HG02852 (cell line): ENCODE measurements around the gene SLC25A5.
A peak's percentile ranks its signal among the peaks of the same experiment; 100 is the strongest.
"Not testable (repeated sequence)": the region's sequence is repeated elsewhere in the genome, so short reads cannot be mapped to it uniquely, and the experiment has no call there.

Source experiments
- ATAC-seq: cut with Tn5 transposase; IDR thresholded peaks from one replicate; pipeline ENCODE4 v1.9.1; 2021; ENCODE audit warnings: mild to moderate bottlenecking, moderate library complexity; ENCODE audit not compliant: unreplicated experiment

Gene SLC25A5

DNA sequence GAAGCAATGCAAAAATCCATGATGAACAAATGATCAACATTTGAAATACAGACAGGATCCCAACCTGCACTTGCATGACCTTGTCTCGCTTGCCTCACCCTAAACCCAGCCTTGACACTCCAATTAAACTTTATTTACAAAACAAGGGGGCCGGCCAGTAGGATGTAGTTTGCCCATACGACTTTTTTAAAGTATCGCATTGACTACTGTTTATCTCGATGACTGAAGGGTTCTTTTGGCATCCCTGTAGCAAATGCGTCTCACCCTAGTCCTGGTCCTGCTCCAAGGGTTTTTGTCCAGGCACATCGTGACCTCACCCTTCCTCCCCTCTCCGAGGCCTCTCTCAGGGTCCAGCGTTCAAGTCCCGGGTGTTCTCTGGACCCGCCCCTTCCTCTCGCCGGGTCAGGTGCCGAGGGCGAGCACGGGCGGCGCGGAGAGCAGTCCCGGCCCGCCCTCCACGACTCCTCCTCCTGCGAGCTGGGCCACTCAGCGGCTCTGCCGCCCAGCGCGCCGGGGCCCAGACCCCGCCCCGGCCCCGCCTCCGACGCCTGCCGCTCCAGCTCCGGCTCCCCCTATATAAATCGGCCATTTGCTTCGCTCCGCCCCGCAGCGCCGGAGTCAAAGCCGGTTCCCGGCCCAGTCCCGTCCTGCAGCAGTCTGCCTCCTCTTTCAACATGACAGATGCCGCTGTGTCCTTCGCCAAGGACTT lies at the start of gene SLC25A5:
Gene SLC25A5 (plus strand): TSS at position 603 of the 709 bp plus-strand sequence. CDS start 72 bp downstream, at position 675.
- ATAC-seq = peak; percentile 84

DNA sequence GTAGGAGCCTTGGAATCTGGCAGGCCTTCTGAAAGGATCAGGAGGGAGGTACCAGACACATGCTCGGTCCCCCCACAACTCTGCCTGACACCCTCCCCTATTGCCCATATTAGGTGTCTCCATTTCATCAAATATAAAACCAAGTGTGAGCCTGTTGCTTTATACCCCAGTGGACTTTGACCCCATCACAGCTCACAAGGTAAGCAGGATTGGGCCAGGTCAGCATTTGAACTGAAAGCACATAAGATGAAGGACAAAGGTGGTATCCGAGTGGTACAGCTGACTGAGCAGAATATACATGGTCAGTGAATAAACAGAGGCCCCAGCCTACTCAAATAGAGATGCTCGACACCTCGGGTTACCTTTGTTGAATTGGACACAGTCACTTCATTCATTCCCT lies 49.1 kb upstream of the SLC25A5 start:
- ATAC-seq = no peak

GRCh38 chrX:119419898-119420297 lies 48.3 kb upstream of the SLC25A5 start:
- ATAC-seq = no peak

- ATAC-seq = no peak
Measured at GRCh38 chrX:119421016-119421705, 47.1 kb upstream of the SLC25A5 start.

GRCh38 chrX:119423631-119424030 lies 44.6 kb upstream of the SLC25A5 start:
- no peak for ATAC-seq

DNA sequence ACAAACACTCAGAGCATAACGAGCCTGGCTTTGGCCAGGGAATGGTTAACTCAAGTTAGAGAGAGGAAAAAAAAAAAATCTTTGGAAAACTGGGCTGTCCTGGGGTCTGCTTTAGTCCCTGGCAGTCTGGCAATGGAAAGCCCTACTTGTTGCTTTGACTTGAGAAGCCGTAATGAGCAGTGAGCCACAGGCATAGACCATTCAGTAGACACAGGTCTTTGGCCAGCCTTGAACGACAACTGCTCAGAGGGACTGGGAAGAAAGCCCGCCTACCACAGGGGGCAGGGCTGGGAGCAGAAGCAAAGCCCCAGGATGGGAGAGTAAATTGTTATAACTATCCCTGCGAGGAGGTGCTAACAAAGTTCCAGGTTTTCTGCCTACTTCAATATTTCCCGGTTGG lies 43.2 kb upstream of the SLC25A5 start:
- ATAC-seq = no peak

GRCh38 chrX:119427024-119427794 lies 41.0 kb upstream of the SLC25A5 start:
- ATAC-seq = peak; percentile 86

- no peak for ATAC-seq
Measured at GRCh38 chrX:119427795-119428185, 40.5 kb upstream of the SLC25A5 start.

DNA sequence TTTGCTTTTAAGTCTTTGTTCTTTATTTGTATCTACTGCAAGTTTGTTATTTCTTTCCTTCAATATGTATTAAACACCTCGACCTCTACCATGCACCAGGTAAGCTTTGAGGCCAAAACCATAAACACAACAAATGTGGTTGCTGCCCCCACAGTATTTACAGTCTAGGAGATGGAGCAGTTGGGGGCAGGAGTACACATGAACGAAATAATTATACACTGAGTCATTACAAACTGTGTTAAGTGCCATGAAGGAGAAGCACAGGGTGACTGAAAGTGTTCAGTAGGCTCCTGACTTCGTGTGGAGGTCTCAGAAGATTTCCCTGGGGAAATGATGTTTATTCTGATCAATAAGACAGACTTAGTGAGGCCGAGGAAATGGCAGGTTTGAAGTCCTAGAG lies 38.8 kb upstream of the SLC25A5 start:
- ATAC-seq = no peak

- ATAC-seq = not testable (repeated sequence)
Measured at GRCh38 chrX:119441295-119441694, 26.9 kb upstream of the SLC25A5 start.

DNA sequence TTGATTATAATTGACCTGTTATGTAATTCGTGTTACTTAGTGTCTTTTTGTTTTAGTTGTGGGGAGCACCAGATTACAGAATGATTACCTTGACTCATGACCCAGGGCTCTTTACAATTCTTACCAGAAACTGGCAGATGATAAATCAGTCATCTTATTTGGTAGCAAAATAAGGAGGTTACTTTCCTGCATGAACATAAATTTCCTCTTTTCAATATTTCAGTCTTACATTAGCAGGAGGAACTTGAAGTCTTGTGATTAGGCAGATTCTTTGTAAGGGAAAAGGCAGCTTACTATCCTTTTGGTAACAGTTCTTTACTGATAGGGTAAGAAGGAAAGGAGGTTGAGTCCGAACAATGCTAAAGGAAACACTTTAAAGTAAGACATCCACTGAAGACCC lies 26.0 kb upstream of the SLC25A5 start:
- no peak for ATAC-seq

DNA sequence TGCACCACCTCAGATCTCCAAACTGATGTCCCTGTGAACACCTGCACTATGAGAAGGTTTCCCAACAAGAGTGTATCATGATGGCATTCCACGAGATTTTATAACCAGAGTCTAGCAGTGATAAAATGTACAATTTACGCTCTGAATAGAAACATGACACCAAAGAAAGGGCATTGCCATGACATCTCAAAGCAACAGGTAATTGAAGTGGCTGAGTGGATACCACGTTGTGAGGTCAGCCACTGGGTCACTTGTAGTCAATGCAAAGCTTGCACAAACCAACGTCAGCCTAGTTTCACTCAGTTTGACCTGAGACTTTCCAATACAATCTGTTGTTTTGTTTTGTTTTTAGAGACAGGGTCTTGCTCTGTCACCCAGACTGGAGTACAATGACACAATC lies 15.0 kb upstream of the SLC25A5 start:
- no peak for ATAC-seq

- ATAC-seq = no peak
Measured at GRCh38 chrX:119455264-119455663, 13.0 kb upstream of the SLC25A5 start.

DNA sequence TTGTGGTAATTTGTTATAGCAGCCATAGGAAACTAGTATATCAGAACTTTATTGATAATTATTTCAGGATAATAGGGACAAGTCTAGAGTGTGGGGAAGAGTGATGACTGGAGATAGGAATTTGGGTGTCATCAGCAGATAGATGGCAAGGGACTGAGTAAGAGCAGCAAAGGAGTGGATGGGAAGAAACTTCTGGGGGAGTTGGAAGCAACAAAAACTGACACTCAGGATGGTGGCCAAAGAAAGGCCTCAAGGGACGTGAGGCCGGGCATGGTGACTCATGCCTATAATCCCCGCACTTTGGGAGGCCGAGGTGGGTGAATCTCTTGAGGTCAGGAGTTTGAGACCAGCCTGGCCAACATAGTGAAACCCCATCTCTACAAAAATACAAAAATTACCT lies 9.1 kb upstream of the SLC25A5 start:
- no peak for ATAC-seq

DNA sequence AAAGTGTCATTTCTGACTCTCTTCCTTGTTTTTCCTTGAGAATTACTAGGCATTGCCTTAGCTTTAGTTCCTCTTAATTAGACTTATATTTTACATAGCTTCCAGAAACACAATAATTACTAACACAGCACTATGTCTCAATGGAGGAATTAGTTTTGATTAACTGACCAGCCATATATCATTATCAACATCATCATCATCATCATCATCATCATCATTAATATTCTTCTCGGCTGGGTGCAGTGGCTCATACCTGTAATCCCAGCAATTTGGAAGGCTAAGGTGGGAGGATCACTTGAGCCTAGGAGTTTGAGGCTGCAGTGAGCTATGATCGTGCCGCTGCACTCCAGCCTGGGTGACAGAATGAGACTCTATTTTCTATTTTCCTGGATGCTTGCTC lies 2.7 kb upstream of the SLC25A5 start:
- no peak for ATAC-seq

- ATAC-seq = no peak
Measured at GRCh38 chrX:119466970-119467369, 1.3 kb upstream of the SLC25A5 start.

- no peak for ATAC-seq
Measured at GRCh38 chrX:119467433-119467832, 811 bp upstream of the SLC25A5 start.

DNA sequence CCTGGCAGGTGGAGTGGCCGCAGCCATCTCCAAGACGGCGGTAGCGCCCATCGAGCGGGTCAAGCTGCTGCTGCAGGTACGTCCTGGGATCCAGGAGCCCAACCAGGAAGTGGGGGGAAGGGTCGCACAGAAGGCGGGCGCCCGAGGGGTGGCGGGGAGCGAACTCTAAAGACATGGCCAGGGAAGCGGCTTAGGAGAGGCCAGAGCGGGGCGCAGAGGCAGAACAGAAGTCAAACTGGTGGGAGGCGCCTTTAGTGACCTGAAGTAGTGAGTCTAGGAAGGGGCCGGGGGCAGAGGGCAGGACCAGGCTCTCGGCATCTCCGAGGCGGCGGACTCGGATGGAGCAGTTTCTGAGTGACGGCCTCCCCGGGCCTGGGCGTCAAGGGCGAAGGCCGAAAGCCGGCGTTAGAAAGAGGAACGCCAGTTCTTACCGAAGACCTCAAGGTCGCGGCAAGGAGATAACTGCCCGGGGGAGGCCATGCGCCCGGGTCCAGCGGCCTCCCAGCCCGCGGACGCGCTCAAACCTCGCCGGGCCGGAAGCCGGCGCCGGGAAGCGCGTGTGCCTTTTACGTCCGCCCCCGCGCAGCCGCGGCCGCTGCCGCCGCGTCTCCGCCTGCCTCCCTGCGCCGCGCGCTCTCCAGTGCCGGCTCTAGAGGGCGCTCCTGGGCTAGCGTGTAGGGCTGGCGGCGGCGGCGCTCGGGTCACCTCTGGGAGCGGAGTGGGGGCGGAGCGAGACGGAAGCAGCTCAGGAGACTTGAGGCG lies 488 bp downstream of the SLC25A5 start:
- peak; percentile 63 for ATAC-seq

DNA sequence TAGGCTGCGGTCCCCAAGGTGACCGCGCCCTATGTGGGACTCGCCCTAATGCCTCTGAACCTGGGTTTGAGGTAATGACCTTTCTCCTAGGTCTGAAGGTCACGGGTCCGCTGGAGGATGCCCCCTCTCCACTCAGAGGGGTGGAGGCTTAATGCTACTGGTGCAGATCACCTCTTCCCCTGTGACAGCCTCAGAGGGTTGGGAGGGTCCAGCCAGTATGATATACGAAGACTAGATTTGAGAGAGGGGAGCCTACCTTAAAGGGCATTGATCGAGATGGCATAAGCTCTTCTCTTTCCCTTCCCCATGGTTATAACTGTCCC lies 1.0 kb downstream of the SLC25A5 start:
- no peak for ATAC-seq

GRCh38 chrX:119474615-119475388 lies 6.6 kb downstream of the SLC25A5 start:
- ATAC-seq = no peak
